ENCODE data around the gene STK40. TPM values are rescaled to one million over a fixed set of nuclear protein-coding genes. Genes with fewer than 3 reads are reported as not detected.

The STK40 gene
- total RNA-seq, 1 donor, result 16.9 TPM

- Histone ChIP-seq H3K4me1 (ENCODE audit: insufficient read depth, low read length) (peaks cover 37% of the 10 kb centered on the region), H3K4me3 (ENCODE audit: low read length) (no peak overlapping the region), H3K27me3 (ENCODE audit: insufficient read depth, low read length) (no peaks in the 10 kb centered on the region), H3K9me3 (ENCODE audit: low read depth, low read length) (no peaks in the 10 kb centered on the region)
Measured at GRCh38 chr1:36324353-36324703, 61.4 kb downstream of the STK40 start.

DNA sequence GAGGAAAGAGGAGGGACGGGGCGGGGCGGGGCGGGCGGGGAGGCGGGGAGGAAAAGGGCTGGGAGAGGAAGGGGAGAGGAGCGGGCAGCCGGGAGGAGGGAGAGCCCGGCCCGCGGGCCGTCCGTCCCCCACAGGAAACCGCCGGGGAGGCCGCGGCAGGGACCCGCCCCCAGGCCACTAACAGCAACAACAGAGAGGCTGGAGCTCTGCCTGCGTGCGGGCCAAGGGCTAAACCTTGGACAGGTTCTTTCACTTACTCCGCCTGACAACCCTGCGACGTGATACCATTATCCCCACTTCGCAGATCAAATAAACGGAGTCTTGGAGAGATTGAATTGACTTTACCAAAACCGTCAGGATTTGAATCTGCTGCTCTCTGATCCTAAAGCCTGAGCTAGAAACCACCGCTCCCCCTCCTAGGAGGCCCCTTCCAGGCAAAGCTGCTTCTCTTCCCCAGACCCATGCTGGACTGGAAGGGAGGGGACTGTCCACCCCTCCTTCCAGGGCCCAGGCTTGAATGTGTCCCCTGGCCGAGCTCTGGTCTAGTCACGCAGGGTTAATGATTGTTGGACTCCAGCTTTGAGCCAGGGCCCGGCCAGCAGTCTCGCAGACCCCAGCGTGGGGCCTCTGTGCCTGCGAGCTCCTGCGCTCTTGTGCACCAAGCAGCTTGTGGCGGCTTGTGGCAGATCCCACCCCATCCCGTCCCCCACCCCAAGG, 61.9 kb downstream of the STK40 start, which contains the start of gene EVA1B:
Gene EVA1B, minus strand, starts transcription at position 10 of the 717 bp plus-strand sequence. CDS start 608 bp downstream, outside the sequence.
- Histone ChIP-seq H3K9me3 (ENCODE audit: low read depth, low read length) (no peaks in the 10 kb centered on the region), H3K4me1 (ENCODE audit: insufficient read depth, low read length) (peaks cover 37% of the 10 kb centered on the region), H3K27me3 (ENCODE audit: insufficient read depth, low read length) (no peaks in the 10 kb centered on the region), H3K4me3 (ENCODE audit: low read length) (peak within 1 kb of the TSS; percentile 46)

- Histone ChIP-seq H3K9me3 (ENCODE audit: low read depth, low read length) (no peaks in the 10 kb centered on the region), H3K4me1 (ENCODE audit: insufficient read depth, low read length) (peaks cover 37% of the 10 kb centered on the region), H3K4me3 (ENCODE audit: low read length) (peak overlapping the region; percentile 46), H3K27me3 (ENCODE audit: insufficient read depth, low read length) (no peaks in the 10 kb centered on the region)
Measured at GRCh38 chr1:36322786-36323635, 62.7 kb downstream of the STK40 start.

DNA sequence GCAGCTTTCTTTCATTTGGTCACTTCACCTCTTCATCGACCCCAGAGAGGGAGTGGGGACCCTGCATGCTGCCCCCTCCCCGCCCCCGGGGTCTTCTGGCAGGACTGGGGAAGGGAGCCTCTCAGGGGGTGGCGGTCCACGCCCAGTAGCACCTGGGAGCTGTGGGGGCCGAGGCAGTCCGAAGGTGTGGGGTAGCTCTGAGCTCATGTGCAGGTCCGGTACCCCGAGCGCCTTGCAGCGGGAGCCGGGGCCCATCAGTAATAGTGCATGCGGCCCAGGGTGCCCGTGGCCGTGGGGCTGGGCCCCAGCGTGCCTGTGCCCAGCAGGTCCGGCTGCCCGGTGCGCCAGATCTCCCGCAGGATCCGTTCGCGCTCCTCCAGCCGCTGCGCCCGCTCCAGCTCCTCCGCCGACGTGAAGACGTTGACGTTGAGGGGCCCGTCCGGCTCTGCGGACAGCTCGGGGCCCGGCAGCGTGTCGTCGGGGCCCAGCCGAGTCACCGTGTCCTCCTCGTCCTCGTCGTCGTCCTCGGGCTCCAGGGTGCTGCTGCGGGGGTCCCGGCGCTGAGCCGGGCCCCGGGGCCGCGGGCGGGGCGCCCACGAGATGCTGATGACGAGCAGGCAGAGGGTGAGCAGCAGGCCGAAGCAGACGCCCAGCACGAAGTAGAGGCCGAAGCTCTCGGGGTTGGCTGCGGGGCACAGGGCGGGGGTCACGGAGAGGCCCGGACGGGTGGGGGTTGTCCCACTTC, 63.5 kb downstream of the STK40 start:
- no peak overlapping the region for H3K4me3 ChIP-seq (ENCODE audit: low read length)
- no peaks in the 10 kb centered on the region for H3K9me3 ChIP-seq (ENCODE audit: low read depth, low read length)
- no peaks in the 10 kb centered on the region for H3K27me3 ChIP-seq (ENCODE audit: insufficient read depth, low read length)
- H3K4me1 ChIP-seq (ENCODE audit: insufficient read depth, low read length), result peaks cover 37% of the 10 kb centered on the region

- H3K4me3 ChIP-seq (ENCODE audit: low read length), result peak overlapping the region; percentile 24
- H3K4me1 ChIP-seq (ENCODE audit: insufficient read depth, low read length), result peaks cover 37% of the 10 kb centered on the region
- H3K27me3 ChIP-seq (ENCODE audit: insufficient read depth, low read length), result no peaks in the 10 kb centered on the region
- H3K9me3 ChIP-seq (ENCODE audit: low read depth, low read length), result no peaks in the 10 kb centered on the region
Measured at GRCh38 chr1:36321119-36321951, 64.4 kb downstream of the STK40 start.

DNA sequence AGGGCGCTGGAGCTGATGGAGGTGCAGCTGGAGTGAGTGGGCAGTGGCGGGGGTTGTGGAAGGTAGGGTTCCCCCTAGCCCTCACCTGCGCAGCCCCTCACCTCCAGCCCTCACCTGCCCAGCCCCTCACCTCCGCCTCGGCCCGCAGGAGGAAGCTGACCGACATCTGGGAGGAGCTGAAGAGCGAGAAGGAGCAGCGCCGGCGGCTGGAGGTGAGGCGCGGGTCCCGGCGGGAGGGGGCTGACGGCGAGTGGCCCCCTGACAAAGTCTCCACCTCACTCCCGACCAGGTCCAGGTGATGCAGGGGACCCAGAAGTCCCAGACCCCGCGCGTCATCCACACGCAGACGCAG, 65.0 kb downstream of the STK40 start:
- H3K4me3 ChIP-seq (ENCODE audit: low read length), result peak overlapping the region; percentile 24
- no peaks in the 10 kb centered on the region for H3K27me3 ChIP-seq (ENCODE audit: insufficient read depth, low read length)

DNA sequence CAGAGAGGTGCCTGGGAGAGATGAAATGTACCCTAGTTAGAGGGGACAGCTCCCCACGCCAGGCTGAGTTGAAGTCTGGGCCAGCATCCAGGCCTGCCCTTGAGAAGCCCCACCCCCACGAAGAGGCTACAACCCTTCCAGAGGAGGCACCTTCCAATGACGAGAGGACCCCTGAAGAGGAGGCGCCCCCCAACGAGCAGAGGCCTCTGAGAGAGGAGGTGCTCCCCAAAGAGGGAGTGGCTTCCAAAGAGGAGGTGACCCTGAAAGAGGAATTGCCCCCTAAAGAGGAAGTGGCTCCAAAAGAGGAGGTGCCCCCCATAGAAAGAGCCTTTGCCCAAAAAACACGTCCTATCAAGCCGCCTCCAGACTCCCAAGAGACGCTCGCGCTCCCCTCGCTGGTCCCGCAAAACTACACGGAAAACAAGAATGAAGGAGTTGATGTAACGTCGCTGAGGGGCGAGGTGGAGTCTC, 65.4 kb downstream of the STK40 start:
- H3K27me3 ChIP-seq (ENCODE audit: insufficient read depth, low read length), result no peaks in the 10 kb centered on the region
- peak overlapping the region; percentile 24 for H3K4me3 ChIP-seq (ENCODE audit: low read length)

More for the DNA sequence above, 65.0 kb downstream of the STK40 start:
- H3K9me3 ChIP-seq (ENCODE audit: low read depth, low read length), result no peaks in the 10 kb centered on the region
- H3K4me1 ChIP-seq (ENCODE audit: insufficient read depth, low read length), result peaks cover 37% of the 10 kb centered on the region

GRCh38 chr1:36309397-36309796, 76.3 kb downstream of the STK40 start:
- peaks cover 24% of the 10 kb centered on the region for H3K4me1 ChIP-seq (ENCODE audit: insufficient read depth, low read length)
- H3K4me3 ChIP-seq (ENCODE audit: low read length), result no peak overlapping the region
- H3K9me3 ChIP-seq (ENCODE audit: low read depth, low read length), result no peaks in the 10 kb centered on the region
- H3K27me3 ChIP-seq (ENCODE audit: insufficient read depth, low read length), result no peaks in the 10 kb centered on the region

More for the DNA sequence above, 65.4 kb downstream of the STK40 start:
- Histone ChIP-seq H3K4me1 (ENCODE audit: insufficient read depth, low read length) (peaks cover 37% of the 10 kb centered on the region), H3K9me3 (ENCODE audit: low read depth, low read length) (no peaks in the 10 kb centered on the region)

DNA sequence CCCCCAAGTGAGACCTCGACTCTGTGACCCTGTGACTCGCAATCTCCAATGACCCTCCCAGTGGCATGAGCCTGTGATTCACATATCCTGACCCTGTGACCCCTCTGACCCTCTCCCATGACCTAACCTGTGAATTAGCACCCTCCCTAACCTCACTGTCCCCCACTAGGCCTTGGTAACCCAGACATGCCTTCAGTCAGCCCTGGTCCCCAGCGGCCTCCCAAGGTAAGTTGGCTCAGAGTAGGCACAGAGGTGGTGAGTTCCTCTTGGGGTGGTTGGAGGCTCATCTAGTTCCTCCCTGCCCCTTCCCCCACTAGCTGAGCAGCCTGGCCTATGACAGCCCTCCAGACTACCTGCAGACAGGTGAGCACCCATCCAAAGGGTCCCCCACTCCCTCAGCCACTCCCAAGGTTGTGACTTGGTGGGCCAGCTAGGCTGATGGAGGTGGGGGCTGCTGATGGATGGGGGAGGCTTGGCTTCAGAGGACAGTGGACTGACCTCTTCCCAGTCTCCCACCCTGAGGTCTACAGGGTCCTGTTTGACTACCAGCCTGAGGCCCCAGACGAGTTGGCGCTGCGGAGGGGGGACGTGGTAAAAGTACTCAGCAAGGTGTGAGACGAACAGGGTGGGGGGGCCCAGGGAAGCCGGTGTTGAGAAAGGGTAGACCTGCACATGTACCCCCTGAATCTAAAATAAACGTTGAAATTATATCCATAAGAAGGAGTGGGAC, 78.0 kb downstream of the STK40 start:
- H3K27me3 ChIP-seq (ENCODE audit: insufficient read depth, low read length), result no peaks in the 10 kb centered on the region
- no peak overlapping the region for H3K4me3 ChIP-seq (ENCODE audit: low read length)
- H3K4me1 ChIP-seq (ENCODE audit: insufficient read depth, low read length), result peaks cover 32% of the 10 kb centered on the region
- H3K9me3 ChIP-seq (ENCODE audit: low read depth, low read length), result no peaks in the 10 kb centered on the region

DNA sequence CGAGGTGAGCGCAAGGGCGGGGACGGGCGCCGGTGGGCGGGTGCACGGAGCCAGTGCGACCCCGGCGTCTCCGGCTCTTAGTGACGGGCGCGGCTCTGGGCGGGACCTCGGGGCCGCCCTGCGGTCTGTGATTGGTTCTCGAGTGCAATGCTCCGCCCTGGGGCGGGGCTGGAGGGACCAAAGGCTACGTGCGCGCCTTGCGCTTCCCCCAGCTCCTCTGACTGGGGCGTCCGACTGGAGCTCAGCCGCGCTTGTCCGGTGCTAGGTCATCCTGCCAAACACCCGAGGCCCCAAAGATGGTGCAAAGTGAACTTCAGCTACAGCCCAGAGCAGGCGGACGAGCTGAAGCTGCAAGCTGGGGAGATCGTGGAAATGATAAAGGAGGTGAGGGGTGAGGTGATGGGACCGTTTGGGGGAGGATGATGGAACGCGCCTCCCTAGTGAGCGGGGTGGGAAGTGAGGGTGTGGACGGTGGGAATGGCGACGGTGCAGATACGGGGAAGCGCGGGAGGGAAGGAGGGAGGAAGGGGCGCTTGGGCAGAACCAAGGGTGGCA, 78.7 kb downstream of the STK40 start:
- Histone ChIP-seq H3K4me1 (ENCODE audit: insufficient read depth, low read length) (peaks cover 32% of the 10 kb centered on the region), H3K9me3 (ENCODE audit: low read depth, low read length) (no peaks in the 10 kb centered on the region), H3K4me3 (ENCODE audit: low read length) (peak overlapping the region; percentile 56), H3K27me3 (ENCODE audit: insufficient read depth, low read length) (no peaks in the 10 kb centered on the region)

GRCh38 chr1:36306210-36306901, 79.4 kb downstream of the STK40 start, which contains the start of gene SH3D21:
Gene SH3D21, plus strand, starts transcription at chr1:36306368. Its CDS starts 53 bp downstream, at chr1:36306421.
- no peaks in the 10 kb centered on the region for H3K27me3 ChIP-seq (ENCODE audit: insufficient read depth, low read length)
- peak within 1 kb of the TSS; percentile 56 for H3K4me3 ChIP-seq (ENCODE audit: low read length)
- no peaks in the 10 kb centered on the region for H3K9me3 ChIP-seq (ENCODE audit: low read depth, low read length)

GRCh38 chr1:36305915-36306209, 79.9 kb downstream of the STK40 start:
- Histone ChIP-seq H3K4me1 (ENCODE audit: insufficient read depth, low read length) (peaks cover 32% of the 10 kb centered on the region), H3K4me3 (ENCODE audit: low read length) (no peak overlapping the region), H3K27me3 (ENCODE audit: insufficient read depth, low read length) (no peaks in the 10 kb centered on the region), H3K9me3 (ENCODE audit: low read depth, low read length) (no peaks in the 10 kb centered on the region)

More at GRCh38 chr1:36306210-36306901, 79.4 kb downstream of the STK40 start, which contains the start of gene SH3D21:
- H3K4me1 ChIP-seq (ENCODE audit: insufficient read depth, low read length), result peaks cover 32% of the 10 kb centered on the region
